Vagina (tissue), 2 donors: Measurements from ENCODE around the gene PTPRD. TPM values are rescaled to one million over a fixed set of nuclear protein-coding genes. Genes with fewer than 3 reads are reported as not detected.

ENCODE experiments used
- DNase-seq, 2 donors: peaks; one replicate each; pipeline ENCODE4 v3.0.0-alpha.2; 2017; ENCODE audit errors: extremely low spot score in 2 of 2
- H3K27ac ChIP-seq: fragments of 200-600 bp; sonication (generic); one replicate; pipeline ENCODE4 v1.5.1; 2019
- H3K27me3 ChIP-seq: fragments of 200-600 bp; sonication (generic); one replicate; pipeline ENCODE4 v1.5.1; 2019
- H3K36me3 ChIP-seq, 2 donors: fragments of 200-600 bp; sonication (generic); one replicate each; pipeline ENCODE4 v1.5.1; 2017 to 2019
- H3K4me1 ChIP-seq: fragments of 200-600 bp; sonication (generic); one replicate; pipeline ENCODE4 v1.5.1; 2019
- H3K4me3 ChIP-seq, 2 donors: fragments of 200-600 bp; sonication (generic); 1 replicate in 1 of 2; 2 replicates in 1 of 2; pipeline ENCODE4 v1.5.1; 2016 to 2019
- H3K9me3 ChIP-seq: fragments of 200-600 bp; sonication (generic); one replicate; pipeline ENCODE4 v1.5.1; 2019
- CTCF ChIP-seq, 3 experiments: fragments of 450-650 bp in 2 of 3; fragments of 200-600 bp in 1 of 3; sonication (generic) in 1 of 3; IDR thresholded peaks; one replicate each; pipeline ENCODE4 v1.5.1; 2017 to 2019; ENCODE audit warnings: antibody characterized with exemption in 3 of 3, mild to moderate bottlenecking in 2 of 3, moderate library complexity in 2 of 3
- POLR2A ChIP-seq, 2 donors: fragments of 450-650 bp; IDR thresholded peaks; one replicate each; pipeline ENCODE4 v1.6.1; 2017; ENCODE audit warnings: antibody characterized with exemption in 2 of 2, mild to moderate bottlenecking in 2 of 2, moderate library complexity in 2 of 2
- POLR2AphosphoS5 ChIP-seq, 2 donors: sonication (generic); formaldehyde crosslinking; IDR thresholded peaks; one replicate each; pipeline ENCODE4 v1.9.0; 2017; ENCODE audit warnings: antibody characterized with exemption in 2 of 2, mild to moderate bottlenecking in 2 of 2, low read depth in 1 of 2; ENCODE audit not compliant: insufficient read depth in 1 of 2
- intact Hi-C: fragments of 100-400 bp; cut with DNase I; formaldehyde crosslinking; loops from one replicate; pipeline ENCODE4 v1.15.1; 2023
- total RNA-seq: library from RNA; depleted of rRNA; stranded (reverse); fragments of >200 nt; gene quantifications from one replicate; pipeline ENCODE4 v1.2.3, GENCODE V29; 2016

PTPRD gene
- total RNA-seq, 1 donor from 2014 or later: 10.3 TPM

- TF ChIP-seq POLR2A (IDR thresholded peaks at IDR 0.05): no peak
- TF ChIP-seq CTCF (IDR thresholded peaks at IDR 0.05): no peak
- TF ChIP-seq POLR2AphosphoS5 (IDR thresholded peaks at IDR 0.05; ENCODE audit: insufficient read depth in 1 of 2, low read depth in 1 of 2): no peak
- H3K4me3 ChIP-seq: no peak overlapping the region
- intact Hi-C loops: no loop called here
- no peaks in the 10 kb centered on the region for H3K9me3 ChIP-seq
- H3K27me3 ChIP-seq: no peaks in the 10 kb centered on the region
- H3K27ac ChIP-seq: no peak overlapping the region
- DNase-seq: no peak
- H3K36me3 ChIP-seq: no peaks in the 10 kb centered on the region
- no peaks in the 10 kb centered on the region for H3K4me1 ChIP-seq
Measured at GRCh38 chr9:8533681-8534080, 2079.1 kb downstream of the PTPRD start.

DNA sequence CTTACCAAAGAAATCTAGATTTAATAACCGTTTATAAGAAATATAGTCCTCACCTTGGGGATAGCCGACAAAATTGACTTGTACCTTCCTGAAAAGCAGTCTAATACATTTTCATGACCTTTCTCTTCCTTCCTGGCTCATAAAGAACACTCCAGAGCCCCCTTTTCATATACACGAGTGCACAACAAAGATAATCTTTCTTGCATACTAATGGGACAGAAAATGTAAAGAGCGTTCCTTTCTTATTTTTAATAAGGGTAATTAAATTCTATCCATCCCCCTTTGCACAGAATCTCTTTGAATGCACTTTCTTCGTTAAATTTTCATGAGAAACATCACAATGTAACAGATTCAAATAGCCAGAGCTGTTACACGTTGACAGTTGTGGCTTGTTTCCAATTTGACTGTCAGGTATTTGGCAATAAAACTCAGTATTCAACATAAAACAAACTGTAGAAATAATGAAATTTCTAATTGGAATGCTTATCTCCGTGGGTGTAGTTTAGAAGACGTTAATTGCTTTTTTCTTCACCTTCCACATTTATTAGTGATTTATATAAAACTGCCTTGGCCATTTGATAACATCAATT is 2080.9 kb downstream of the PTPRD start:
- Histone ChIP-seq H3K36me3 (no peaks in the 10 kb centered on the region), H3K27ac (no peak overlapping the region), H3K4me3 (no peak overlapping the region), H3K9me3 (no peaks in the 10 kb centered on the region), H3K27me3 (no peaks in the 10 kb centered on the region), H3K4me1 (no peaks in the 10 kb centered on the region)
- no peak for DNase-seq
- intact Hi-C loops: no loop called here
- TF ChIP-seq POLR2A (IDR thresholded peaks at IDR 0.05): no peak
- no peak for TF ChIP-seq POLR2AphosphoS5 (IDR thresholded peaks at IDR 0.05; ENCODE audit: insufficient read depth in 1 of 2, low read depth in 1 of 2)
- no peak for TF ChIP-seq CTCF (IDR thresholded peaks at IDR 0.05)

DNA sequence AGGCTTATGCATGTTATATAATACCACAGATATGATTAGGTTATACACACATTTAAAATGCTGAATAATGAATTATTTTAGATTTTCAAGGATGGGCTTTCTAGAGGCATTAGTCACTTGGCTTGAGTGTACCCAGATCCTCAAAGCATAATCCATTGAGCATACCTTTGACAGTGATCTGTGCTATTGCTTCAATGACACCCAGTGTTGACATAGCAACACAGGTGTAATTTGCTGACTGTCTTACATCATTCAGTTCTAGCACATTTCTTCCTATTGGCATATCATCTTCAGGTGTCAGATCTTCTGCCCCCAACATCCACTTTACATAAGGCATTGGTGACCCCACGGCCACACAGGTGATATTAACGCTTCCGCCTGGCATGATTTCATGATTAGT is 2091.7 kb downstream of the PTPRD start:
- H3K4me1 ChIP-seq: no peaks in the 10 kb centered on the region

GRCh38 chr9:8515748-8516147 is 2097.1 kb downstream of the PTPRD start:
- Histone ChIP-seq H3K27ac (no peak overlapping the region), H3K36me3 (no peaks in the 10 kb centered on the region), H3K4me1 (no peaks in the 10 kb centered on the region), H3K27me3 (no peaks in the 10 kb centered on the region), H3K9me3 (no peaks in the 10 kb centered on the region), H3K4me3 (no peak overlapping the region)
- no peak for DNase-seq
- no peak for TF ChIP-seq CTCF (IDR thresholded peaks at IDR 0.05)
- no peak for TF ChIP-seq POLR2A (IDR thresholded peaks at IDR 0.05)
- no peak for TF ChIP-seq POLR2AphosphoS5 (IDR thresholded peaks at IDR 0.05; ENCODE audit: insufficient read depth in 1 of 2, low read depth in 1 of 2)
- intact Hi-C loops: no loop called here

More for the DNA sequence above, 2091.7 kb downstream of the PTPRD start:
- no peaks in the 10 kb centered on the region for H3K36me3 ChIP-seq
- H3K9me3 ChIP-seq: no peaks in the 10 kb centered on the region
- H3K27ac ChIP-seq: no peak overlapping the region
- no peak overlapping the region for H3K4me3 ChIP-seq
- intact Hi-C loops: no loop called here
- TF ChIP-seq CTCF (IDR thresholded peaks at IDR 0.05) (no peak), POLR2AphosphoS5 (IDR thresholded peaks at IDR 0.05; ENCODE audit: insufficient read depth in 1 of 2, low read depth in 1 of 2) (no peak), POLR2A (IDR thresholded peaks at IDR 0.05) (no peak)
- no peaks in the 10 kb centered on the region for H3K27me3 ChIP-seq
- DNase-seq: no peak

- H3K27me3 ChIP-seq: no peaks in the 10 kb centered on the region
- H3K4me3 ChIP-seq: no peak overlapping the region
- TF ChIP-seq POLR2AphosphoS5 (IDR thresholded peaks at IDR 0.05; ENCODE audit: insufficient read depth in 1 of 2, low read depth in 1 of 2) (no peak), CTCF (IDR thresholded peaks at IDR 0.05) (no peak), POLR2A (IDR thresholded peaks at IDR 0.05) (no peak)
- H3K27ac ChIP-seq: no peak overlapping the region
- no peaks in the 10 kb centered on the region for H3K36me3 ChIP-seq
- DNase-seq: no peak
- no peaks in the 10 kb centered on the region for H3K9me3 ChIP-seq
- H3K4me1 ChIP-seq: no peaks in the 10 kb centered on the region
- intact Hi-C loops: no loop called here
Measured at GRCh38 chr9:8514760-8515159, 2098.0 kb downstream of the PTPRD start.
